ENCODE data around the gene TMPRSS3. TPM values are rescaled to one million over a fixed set of nuclear protein-coding genes. Genes with fewer than 3 reads are reported as not detected.

Gene TMPRSS3
- total RNA-seq, 1 donor from 2014 or later: not detected

- DNase-seq (ENCODE audit: low read depth, low spot score): no peak
- peaks cover 5% of the 10 kb centered on the region for H3K9me3 Mint-ChIP-seq
- H3K4me1 Mint-ChIP-seq: peaks cover 7% of the 10 kb centered on the region
- H3K27me3 Mint-ChIP-seq (ENCODE audit: low read depth): peaks cover 10% of the 10 kb centered on the region
- H3K27ac Mint-ChIP-seq (ENCODE audit: unreplicated experiment): no peak overlapping the region
- H3K36me3 Mint-ChIP-seq (ENCODE audit: low read depth): no peaks in the 10 kb centered on the region
- TF ChIP-seq CTCF (conservative IDR thresholded peaks at IDR 0.05): no peak
- no peak overlapping the region for H3K4me3 Mint-ChIP-seq
These were observed 11.5 kb downstream of the TMPRSS3 start for GRCh38 chr21:42384156-42384945.

- Mint-ChIP-seq H3K4me3 (no peak overlapping the region), H3K4me1 (no peaks in the 10 kb centered on the region), H3K27ac (ENCODE audit: unreplicated experiment) (no peak overlapping the region), H3K9me3 (peaks cover 5% of the 10 kb centered on the region), H3K27me3 (ENCODE audit: low read depth) (peaks cover 7% of the 10 kb centered on the region), H3K36me3 (ENCODE audit: low read depth) (no peaks in the 10 kb centered on the region)
- TF ChIP-seq CTCF (conservative IDR thresholded peaks at IDR 0.05): no peak
- DNase-seq (ENCODE audit: low read depth, low spot score): no peak
These were observed 12.5 kb downstream of the TMPRSS3 start for GRCh38 chr21:42383331-42383730.

GRCh38 chr21:42382915-42383314, 12.9 kb downstream of the TMPRSS3 start:
- no peak for TF ChIP-seq CTCF (conservative IDR thresholded peaks at IDR 0.05)
- H3K4me1 Mint-ChIP-seq: no peaks in the 10 kb centered on the region
- no peak for DNase-seq (ENCODE audit: low read depth, low spot score)
- H3K9me3 Mint-ChIP-seq: peaks cover 5% of the 10 kb centered on the region
- H3K27ac Mint-ChIP-seq (ENCODE audit: unreplicated experiment): no peak overlapping the region
- H3K4me3 Mint-ChIP-seq: no peak overlapping the region
- H3K36me3 Mint-ChIP-seq (ENCODE audit: low read depth): no peaks in the 10 kb centered on the region
- peaks cover 7% of the 10 kb centered on the region for H3K27me3 Mint-ChIP-seq (ENCODE audit: low read depth)

- Mint-ChIP-seq H3K36me3 (ENCODE audit: low read depth) (no peaks in the 10 kb centered on the region), H3K4me1 (no peaks in the 10 kb centered on the region), H3K27ac (ENCODE audit: unreplicated experiment) (no peak overlapping the region), H3K9me3 (peaks cover 5% of the 10 kb centered on the region), H3K27me3 (ENCODE audit: low read depth) (peaks cover 7% of the 10 kb centered on the region), H3K4me3 (no peak overlapping the region)
- peak; percentile 54 for TF ChIP-seq CTCF (conservative IDR thresholded peaks at IDR 0.05)
- no peak for DNase-seq (ENCODE audit: low read depth, low spot score)
These were observed 14.4 kb downstream of the TMPRSS3 start for GRCh38 chr21:42381347-42381984.

GRCh38 chr21:42379426-42380215, 16.2 kb downstream of the TMPRSS3 start:
- no peak overlapping the region for H3K27ac Mint-ChIP-seq (ENCODE audit: unreplicated experiment)
- no peaks in the 10 kb centered on the region for H3K4me1 Mint-ChIP-seq
- no peaks in the 10 kb centered on the region for H3K36me3 Mint-ChIP-seq (ENCODE audit: low read depth)
- no peak overlapping the region for H3K4me3 Mint-ChIP-seq
- no peak for TF ChIP-seq CTCF (conservative IDR thresholded peaks at IDR 0.05)
- DNase-seq (ENCODE audit: low read depth, low spot score): no peak
- peaks cover 5% of the 10 kb centered on the region for H3K9me3 Mint-ChIP-seq
- H3K27me3 Mint-ChIP-seq (ENCODE audit: low read depth): peaks cover 4% of the 10 kb centered on the region

Measured in neural crest cell (in vitro differentiated cells).